ENCODE data around the gene HHATL.

Gene HHATL

GRCh38 chr3:42734263-42734860 lies 31.8 kb upstream of the HHATL start:
- no peak for TF ChIP-seq Cebpa-rat (IDR thresholded peaks at IDR 0.05)
- Histone ChIP-seq H3K27me3 (no peaks in the 10 kb centered on the region), H3K27ac (no peak overlapping the region)

GRCh38 chr3:42733501-42734262 lies 31.1 kb upstream of the HHATL start:
- Histone ChIP-seq H4K20me1 (no peaks in the 10 kb centered on the region), H3K9me3 (no peaks in the 10 kb centered on the region), H3K4me2 (no peak overlapping the region), H3K27me3 (no peaks in the 10 kb centered on the region), H3K27ac (no peak overlapping the region), H3K4me3 (no peak overlapping the region), H3K36me3 (no peaks in the 10 kb centered on the region), H3K4me1 (peaks cover under 1% of the 10 kb centered on the region; the same call in 1 of the 2 replicates), H3K9ac (no peak overlapping the region)
- TF ChIP-seq Cebpa-rat (IDR thresholded peaks at IDR 0.05): no peak

More at GRCh38 chr3:42734263-42734860, 31.8 kb upstream of the HHATL start:
- H4K20me1 ChIP-seq: no peaks in the 10 kb centered on the region
- no peak overlapping the region for H3K4me2 ChIP-seq
- no peaks in the 10 kb centered on the region for H3K36me3 ChIP-seq
- H3K4me3 ChIP-seq: no peak overlapping the region
- H3K9me3 ChIP-seq: no peaks in the 10 kb centered on the region
- no peak overlapping the region for H3K9ac ChIP-seq
- peaks cover 7% of the 10 kb centered on the region for H3K4me1 ChIP-seq

- TF ChIP-seq Cebpa-rat (IDR thresholded peaks at IDR 0.05): no peak
- no peak overlapping the region for H3K27ac ChIP-seq
These were observed 30.3 kb upstream of the HHATL start for GRCh38 chr3:42732829-42733459.

GRCh38 chr3:42732196-42732828 lies 29.7 kb upstream of the HHATL start:
- Histone ChIP-seq H3K36me3 (no peaks in the 10 kb centered on the region), H3K4me3 (no peak overlapping the region)
- TF ChIP-seq Cebpa-rat (IDR thresholded peaks at IDR 0.05): no peak

More at GRCh38 chr3:42732829-42733459, 30.3 kb upstream of the HHATL start:
- Histone ChIP-seq H3K4me2 (no peak overlapping the region), H3K27me3 (no peaks in the 10 kb centered on the region), H3K4me3 (no peak overlapping the region), H3K9me3 (no peaks in the 10 kb centered on the region), H3K36me3 (no peaks in the 10 kb centered on the region), H3K9ac (no peak overlapping the region), H3K4me1 (no peaks in the 10 kb centered on the region), H4K20me1 (no peaks in the 10 kb centered on the region)

DNA sequence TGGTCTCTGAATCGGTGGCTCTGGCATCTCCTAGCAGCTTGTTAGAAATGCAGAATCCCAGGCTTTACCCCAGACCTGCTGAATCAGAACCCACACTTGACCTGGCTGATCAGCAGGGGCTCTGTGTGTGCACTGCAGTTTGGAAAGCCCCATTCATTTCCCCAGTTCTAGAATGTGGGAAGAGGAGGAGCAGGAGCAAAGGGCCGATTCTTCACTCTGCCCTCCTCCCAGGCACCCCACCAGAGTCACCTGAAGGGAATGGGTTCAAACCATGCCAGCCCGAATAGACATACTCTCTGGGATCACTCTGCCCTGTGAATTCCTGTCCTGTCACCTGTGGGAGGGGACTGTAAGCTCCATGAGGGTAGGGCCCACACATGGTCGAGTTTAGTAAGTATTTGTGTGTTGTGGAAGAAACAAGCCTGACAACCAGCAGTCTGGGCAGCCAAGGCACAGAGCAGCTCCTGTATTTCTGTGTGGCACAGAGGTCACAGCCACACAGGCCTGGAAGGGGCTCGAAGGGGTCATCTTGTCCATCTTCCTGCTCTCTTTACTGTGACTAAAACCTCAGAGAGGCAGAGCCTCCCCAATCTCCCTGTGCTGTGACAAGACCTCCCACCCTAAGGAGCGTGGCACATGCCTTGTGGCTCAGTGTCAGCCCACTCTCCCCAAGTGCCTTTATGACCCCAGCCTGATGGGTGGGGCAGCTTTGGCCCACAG lies 29.0 kb upstream of the HHATL start:
- Histone ChIP-seq H3K4me3 (no peak overlapping the region), H3K27ac (no peak overlapping the region), H3K36me3 (no peaks in the 10 kb centered on the region), H3K4me1 (no peaks in the 10 kb centered on the region), H3K4me2 (no peak overlapping the region), H3K9ac (no peak overlapping the region), H4K20me1 (no peaks in the 10 kb centered on the region), H3K27me3 (no peaks in the 10 kb centered on the region), H3K9me3 (no peaks in the 10 kb centered on the region)
- no peak for TF ChIP-seq Cebpa-rat (IDR thresholded peaks at IDR 0.05)

More at GRCh38 chr3:42732196-42732828, 29.7 kb upstream of the HHATL start:
- H3K9ac ChIP-seq: no peak overlapping the region
- H3K4me2 ChIP-seq: no peak overlapping the region
- H3K27ac ChIP-seq: no peak overlapping the region
- H4K20me1 ChIP-seq: no peaks in the 10 kb centered on the region
- no peaks in the 10 kb centered on the region for H3K9me3 ChIP-seq
- no peaks in the 10 kb centered on the region for H3K4me1 ChIP-seq
- H3K27me3 ChIP-seq: no peaks in the 10 kb centered on the region

GRCh38 chr3:42730706-42731420 lies 28.3 kb upstream of the HHATL start:
- no peak overlapping the region for H3K4me3 ChIP-seq
- H3K27me3 ChIP-seq: no peaks in the 10 kb centered on the region
- TF ChIP-seq Cebpa-rat (IDR thresholded peaks at IDR 0.05): no peak
- no peaks in the 10 kb centered on the region for H3K4me1 ChIP-seq
- no peaks in the 10 kb centered on the region for H3K9me3 ChIP-seq
- H3K27ac ChIP-seq: no peak overlapping the region
- H3K4me2 ChIP-seq: no peak overlapping the region
- H3K9ac ChIP-seq: no peak overlapping the region
- H4K20me1 ChIP-seq: no peaks in the 10 kb centered on the region
- H3K36me3 ChIP-seq: no peaks in the 10 kb centered on the region

GRCh38 chr3:42730294-42730693 lies 27.7 kb upstream of the HHATL start:
- Histone ChIP-seq H3K4me1 (no peaks in the 10 kb centered on the region), H3K27ac (no peak overlapping the region), H3K9ac (no peak overlapping the region), H3K27me3 (no peaks in the 10 kb centered on the region), H3K4me2 (no peak overlapping the region), H3K9me3 (no peaks in the 10 kb centered on the region), H3K4me3 (no peak overlapping the region), H3K36me3 (no peaks in the 10 kb centered on the region), H4K20me1 (no peaks in the 10 kb centered on the region)
- no peak for TF ChIP-seq Cebpa-rat (IDR thresholded peaks at IDR 0.05)

DNA sequence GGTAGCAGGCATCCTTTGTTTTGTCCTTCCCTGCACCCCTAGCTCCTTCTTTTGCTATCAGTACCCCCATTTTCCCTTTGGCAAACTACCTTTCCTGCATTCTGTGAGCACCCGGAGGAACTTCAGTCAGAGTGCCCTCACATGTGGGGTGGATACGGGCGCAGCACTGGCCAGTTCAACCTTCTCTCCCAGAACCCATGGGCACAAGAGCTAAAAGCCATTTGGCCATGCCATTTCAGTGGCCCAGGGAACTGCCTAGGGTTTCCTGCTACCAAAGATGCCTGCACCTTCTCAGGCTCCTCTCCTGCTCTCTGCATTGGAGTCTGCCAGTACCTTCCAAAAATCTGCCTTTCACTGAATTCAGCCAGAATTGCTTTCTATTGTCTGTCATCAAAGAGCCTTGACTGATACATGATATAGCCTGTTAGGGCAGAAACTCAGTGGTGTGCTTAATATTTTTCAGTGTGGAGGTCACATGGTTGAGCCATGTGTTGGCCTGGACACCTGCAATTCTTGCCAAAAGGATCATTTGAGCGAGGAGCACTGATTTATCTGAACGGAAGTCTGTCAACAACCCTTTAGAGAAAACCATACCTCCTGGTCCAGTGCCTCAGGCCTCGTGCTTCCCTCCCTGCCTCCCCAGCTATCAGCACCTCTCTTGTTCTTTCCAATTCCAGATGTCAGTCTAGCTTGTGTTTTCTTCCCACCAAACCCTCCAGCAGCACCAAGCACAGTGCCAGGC lies 27.0 kb upstream of the HHATL start:
- H3K4me1 ChIP-seq: no peaks in the 10 kb centered on the region

More for the DNA sequence above, 27.0 kb upstream of the HHATL start:
- H4K20me1 ChIP-seq: no peaks in the 10 kb centered on the region
- no peak overlapping the region for H3K4me2 ChIP-seq
- TF ChIP-seq Cebpa-rat (IDR thresholded peaks at IDR 0.05): no peak
- H3K4me3 ChIP-seq: no peak overlapping the region
- H3K36me3 ChIP-seq: no peaks in the 10 kb centered on the region
- H3K9ac ChIP-seq: no peak overlapping the region
- no peaks in the 10 kb centered on the region for H3K9me3 ChIP-seq
- H3K27me3 ChIP-seq: no peaks in the 10 kb centered on the region
- H3K27ac ChIP-seq: no peak overlapping the region

Measured in BLaER1 (cell line).